Stimulated activated CD4-positive, alpha-beta T cell treated with anti-CD3 and anti-CD28 coated beads, TNF-alpha, amount 100 ng/mL, for 48 hours (primary cell): ENCODE measurements around the gene PCBP3.
"Not testable (repeated sequence)": the region's sequence is repeated elsewhere in the genome, so short reads cannot be mapped to it uniquely, and the experiment has no call there.

Experiments used
- DNase-seq, 3 donors: peaks; one replicate each; pipeline ENCODE4 v3.0.0-alpha.2; 2020; ENCODE audit warnings: low read depth in 3 of 3

The PCBP3 gene

DNA sequence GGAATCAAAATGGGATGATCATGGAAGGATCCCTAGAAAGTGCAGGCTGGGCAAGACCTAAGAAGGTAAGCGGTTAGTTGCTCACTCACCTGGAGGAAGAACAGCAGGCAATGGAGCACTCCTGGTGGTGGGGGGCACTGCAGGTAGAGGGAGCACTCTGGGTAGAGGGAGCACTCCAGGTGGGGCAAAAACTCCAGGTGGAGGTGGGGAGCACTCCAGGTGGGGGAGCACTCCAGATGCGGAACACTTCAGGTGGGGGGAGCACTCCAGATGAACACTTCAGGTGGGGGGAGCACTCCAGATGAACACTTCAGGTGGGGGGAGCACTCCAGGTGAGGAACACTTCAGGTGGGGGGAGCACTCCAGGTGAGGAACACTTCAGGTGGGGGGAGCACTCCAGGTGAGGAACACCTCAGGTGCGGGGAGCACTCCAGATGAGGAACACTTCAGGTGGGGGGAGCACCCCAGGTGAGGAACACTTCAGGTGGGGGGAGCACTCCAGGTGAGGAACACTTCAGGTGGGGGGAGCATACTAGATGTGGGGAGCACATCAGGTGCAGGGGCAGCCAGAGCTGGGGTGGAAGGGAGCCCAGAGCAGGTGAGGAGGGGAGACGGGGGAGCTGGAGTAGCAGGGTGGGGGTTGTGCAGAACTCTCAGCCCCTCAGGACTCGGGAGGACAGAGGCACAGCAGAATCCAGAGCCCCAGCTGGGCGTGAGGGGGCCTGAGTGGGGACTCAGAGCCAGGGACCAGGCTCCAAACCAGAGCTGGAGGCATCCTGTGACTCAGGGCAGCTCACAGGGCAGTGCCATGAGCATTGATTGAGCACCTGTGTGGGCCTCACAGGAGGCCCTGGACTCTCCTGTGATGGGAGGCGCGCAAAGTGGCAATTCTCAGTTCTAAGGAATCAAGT, 300.4 kb downstream of the PCBP3 start:
- no peak for DNase-seq

DNA sequence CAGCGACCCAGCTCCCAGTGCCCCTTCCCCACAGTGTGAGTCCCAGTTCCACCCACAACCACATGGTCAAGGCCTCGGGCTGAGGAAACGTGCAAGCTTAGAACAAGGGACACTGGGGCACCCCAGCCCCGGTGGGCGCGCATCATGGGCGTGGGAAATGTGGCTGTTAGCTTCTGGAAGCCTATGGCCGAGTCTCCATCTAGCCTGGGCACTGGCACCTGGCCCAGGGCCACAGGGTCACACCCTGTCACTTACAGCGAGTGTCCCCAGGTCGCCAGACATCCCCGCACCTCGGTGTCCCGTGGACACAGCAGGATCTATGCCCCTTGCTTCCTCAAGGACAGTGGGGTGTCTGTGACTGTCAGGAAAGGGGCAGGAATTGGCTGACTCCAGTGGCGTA, 301.1 kb downstream of the PCBP3 start:
- DNase-seq: no peak

GRCh38 chr21:45945066-45945867, 301.7 kb downstream of the PCBP3 start:
- DNase-seq: no peak

DNA sequence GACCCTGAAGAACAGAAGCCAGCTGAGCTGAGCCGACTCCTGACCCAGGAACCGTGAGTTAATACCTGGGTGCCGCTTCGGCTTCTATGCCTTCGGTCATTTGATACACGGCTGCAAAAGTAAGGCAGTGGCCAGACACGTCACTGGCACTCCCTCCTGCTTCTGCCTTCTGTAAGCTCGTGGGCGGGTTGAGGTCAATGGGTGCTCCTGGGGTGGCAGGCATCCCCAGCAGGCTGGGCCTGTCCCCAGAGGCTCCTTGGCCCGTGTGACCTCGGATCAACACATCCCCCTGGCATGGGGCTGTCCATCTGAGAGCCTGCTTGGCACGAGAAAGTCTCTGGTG, 302.3 kb downstream of the PCBP3 start:
- no peak for DNase-seq

- DNase-seq: no peak
Observed at GRCh38 chr21:45947296-45947695, 303.8 kb downstream of the PCBP3 start.

DNA sequence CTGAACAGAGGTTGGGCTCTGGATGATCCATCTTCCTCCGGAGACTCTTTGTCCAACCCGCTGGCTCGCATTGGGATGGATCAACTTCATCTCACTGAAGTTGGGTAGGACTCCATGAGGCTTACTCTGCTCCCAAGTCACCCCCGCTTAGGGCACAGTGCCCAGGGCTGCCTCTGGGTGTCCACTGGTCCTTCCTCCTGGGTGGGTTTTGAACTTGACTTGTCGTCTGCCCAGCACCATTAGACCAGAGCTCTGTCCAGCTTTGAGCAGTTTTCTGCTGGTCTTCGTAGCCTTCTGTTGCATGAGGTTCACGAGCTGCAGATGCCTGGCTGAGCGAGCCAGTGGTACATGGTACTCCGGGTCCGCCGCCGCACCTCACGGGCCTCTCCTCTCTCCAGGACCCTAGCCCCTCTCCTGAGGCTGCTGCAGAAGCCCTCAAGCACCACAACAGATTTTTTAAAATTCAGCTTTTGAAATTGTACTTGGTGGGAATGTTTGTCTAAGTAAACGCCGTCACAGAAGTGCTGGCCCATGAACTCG, 304.3 kb downstream of the PCBP3 start:
- DNase-seq: no peak

GRCh38 chr21:45948576-45949141, 305.1 kb downstream of the PCBP3 start:
- DNase-seq: no peak

DNA sequence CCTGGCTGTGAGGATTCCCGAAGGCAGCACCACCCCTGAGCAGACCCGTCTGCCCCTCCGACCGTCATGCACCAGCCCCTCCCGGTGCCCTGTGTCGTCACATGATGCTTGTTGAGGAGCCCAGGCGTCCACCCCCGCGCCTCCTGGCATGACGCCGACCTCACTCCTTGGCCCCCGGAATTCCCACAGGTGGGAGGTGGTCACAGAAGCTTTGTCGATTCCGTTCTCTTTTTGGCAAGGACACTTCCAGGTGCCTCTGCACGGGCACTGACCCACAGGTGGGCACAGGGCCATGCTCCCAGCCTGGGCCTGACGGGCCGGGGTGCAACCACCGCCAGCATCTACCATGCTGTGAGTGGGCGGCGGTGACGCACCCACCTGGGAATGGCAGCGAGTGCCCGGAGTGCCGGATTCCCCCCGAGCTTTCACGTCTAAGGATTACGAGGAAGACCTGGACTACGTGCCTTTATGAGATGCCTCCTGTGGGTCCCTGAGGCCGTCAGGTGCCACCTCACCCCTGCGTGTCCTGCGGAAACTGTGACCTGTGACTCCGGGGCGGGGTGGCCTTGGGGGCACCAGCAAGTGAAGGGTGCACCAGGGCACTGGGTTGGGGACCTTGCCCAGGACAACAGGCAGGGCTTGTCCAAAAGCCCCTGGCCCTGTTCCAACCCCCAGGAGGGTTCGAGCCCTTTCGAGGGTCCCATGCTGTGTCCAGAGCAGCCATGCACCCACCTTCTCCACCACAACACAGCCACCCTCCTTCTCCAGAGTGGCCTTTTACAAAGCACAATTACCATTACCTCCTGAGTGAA, 306.6 kb downstream of the PCBP3 start:
- no peak for DNase-seq

GRCh38 chr21:45950740-45951515, 307.4 kb downstream of the PCBP3 start:
- no peak for DNase-seq

DNA sequence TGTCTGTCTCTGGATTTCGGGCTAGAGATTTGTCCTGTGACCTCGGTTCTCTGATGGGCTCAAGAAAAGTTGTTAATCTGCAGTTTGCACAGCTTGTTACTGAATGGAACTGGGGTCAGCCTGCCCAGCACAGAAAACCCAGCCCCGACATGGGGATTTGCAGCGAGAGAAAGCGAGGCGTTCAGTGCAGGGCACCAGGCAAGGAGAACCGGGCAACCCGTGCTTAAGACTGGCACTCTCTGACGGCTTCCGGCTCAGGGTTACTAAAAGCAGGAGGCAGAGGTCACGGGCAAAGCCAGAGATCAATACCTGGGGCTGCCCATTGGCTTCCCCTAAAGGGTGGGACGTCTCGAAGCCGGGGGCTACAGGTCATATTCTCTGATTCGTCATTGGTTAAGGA, 308.2 kb downstream of the PCBP3 start:
- DNase-seq: no peak

DNA sequence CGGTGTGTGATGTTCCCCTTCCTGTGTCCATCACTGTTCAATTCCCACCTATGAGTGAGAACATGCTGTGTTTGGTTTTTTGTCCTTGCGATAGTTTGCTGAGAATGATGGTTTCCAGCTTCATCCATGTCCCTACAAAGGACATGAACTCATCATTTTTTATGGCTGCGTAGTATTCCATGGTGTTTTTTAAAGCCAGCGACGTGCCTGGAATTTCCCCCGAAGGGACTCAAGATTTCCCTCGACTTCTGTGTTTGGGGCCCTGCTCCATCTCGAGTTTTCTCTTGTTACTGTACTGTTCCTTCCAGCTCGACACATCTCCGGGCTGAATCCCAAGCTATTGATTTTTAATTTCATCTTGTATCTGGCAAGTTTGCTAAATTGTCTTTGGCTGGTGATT, 309.0 kb downstream of the PCBP3 start:
- not testable (repeated sequence) for DNase-seq

GRCh38 chr21:45952974-45953373, 309.4 kb downstream of the PCBP3 start:
- DNase-seq: no peak

DNA sequence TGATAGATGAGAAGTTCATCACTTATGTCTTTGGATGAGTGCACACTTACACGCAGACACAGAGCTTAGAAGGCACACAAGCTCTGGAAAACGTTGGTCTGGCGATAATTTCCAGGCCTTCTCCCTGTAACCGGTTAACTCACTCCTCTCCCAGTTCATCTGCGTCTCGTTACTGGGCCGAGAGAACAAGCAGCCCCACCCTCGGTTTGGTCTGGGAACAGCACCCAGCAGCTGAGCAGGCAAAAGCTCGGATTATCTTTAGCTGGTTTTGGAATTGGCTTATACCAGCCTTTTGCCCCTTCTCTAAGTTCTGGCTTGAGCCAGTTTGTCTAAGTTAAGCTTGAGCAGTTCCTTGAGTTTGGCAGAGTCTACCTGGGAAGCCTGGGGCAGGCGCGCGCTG, 310.7 kb downstream of the PCBP3 start:
- no peak for DNase-seq

DNA sequence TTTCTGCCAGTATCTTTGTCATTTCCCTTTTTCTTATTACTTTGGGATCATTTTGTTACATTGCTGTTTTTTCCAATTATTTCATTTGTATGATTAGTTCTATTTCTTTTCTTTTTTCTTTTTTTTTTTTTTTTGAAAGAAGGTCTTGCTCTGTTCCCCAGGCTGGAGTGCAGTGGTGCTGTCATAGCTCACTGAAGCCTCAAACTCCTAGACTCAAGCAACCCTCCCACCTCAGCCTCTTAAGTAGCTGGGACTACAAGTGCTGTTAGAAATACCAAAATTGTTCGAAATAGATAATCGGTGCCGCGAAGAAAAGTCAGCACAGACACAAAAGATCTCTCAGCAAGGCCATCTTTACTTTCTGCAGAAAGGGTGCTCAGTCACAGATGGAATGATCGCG, 311.4 kb downstream of the PCBP3 start:
- DNase-seq: no peak

DNA sequence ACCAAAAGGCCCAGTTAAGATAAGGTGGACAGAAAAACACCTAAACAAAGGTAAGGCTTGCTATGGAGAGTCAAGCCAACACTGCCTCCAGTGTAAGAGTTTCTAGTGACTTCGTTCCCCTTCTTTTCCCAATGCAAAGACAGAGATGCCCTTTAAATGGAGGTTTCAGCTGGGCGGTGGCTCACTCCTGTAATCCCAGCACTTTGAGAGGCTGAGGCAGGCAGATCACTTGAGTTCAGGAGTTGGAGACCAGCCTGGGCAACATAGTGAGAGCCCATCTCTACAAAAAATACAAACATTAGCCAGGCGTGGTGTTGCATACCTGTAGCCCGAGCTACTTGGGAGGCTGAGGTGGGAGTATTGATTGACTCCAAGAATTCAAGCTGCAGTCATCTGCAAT, 314.0 kb downstream of the PCBP3 start:
- no peak for DNase-seq

- no peak for DNase-seq
Observed at GRCh38 chr21:45957981-45958600, 314.6 kb downstream of the PCBP3 start.

GRCh38 chr21:45959182-45959581, 315.7 kb downstream of the PCBP3 start:
- DNase-seq: no peak

- DNase-seq: no peak
Observed at GRCh38 chr21:45959779-45960390, 316.4 kb downstream of the PCBP3 start.

DNA sequence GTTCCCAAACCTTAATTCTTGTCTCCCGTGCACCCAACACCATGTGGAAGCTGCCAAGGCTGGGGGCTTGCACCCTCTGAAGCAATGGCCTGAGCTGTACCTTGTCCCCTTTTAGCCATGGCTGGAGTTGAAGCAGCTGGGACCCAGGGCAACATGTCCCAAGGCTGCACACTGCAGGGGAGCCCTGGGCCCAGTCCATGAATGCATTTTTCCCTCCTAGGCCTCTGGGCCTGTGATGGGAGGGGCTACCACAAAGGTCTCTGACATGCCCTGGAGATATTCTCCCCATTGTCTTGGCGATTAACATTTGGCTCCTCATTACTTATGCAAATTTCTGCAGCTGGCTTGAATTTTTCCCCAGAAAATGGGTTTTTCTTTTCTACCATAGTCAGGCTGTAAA, 317.9 kb downstream of the PCBP3 start:
- not testable (repeated sequence) for DNase-seq
